OCI-LY1 (cell line): Measurements from ENCODE around the gene RREB1.

Experiments
- H2AFZ ChIP-seq: fragments of 200-600 bp; sonication (generic), shearing (Covaris generic); 2 replicates; pipeline ENCODE4 v1.6.0; 2014; ENCODE audit warnings: antibody characterized with exemption, mild to moderate bottlenecking, low read length
- H3F3A ChIP-seq: fragments of 200-600 bp; sonication (generic), shearing (Covaris generic); 2 replicates; pipeline ENCODE4 v1.6.0; 2014; ENCODE audit warnings: mild to moderate bottlenecking, antibody characterized with exemption, low read length, moderate library complexity; ENCODE audit not compliant: insufficient read depth
- H3K27ac ChIP-seq: fragments of 200-600 bp; sonication (generic); 2 replicates; pipeline ENCODE4 v1.5.1; 2014; ENCODE audit warnings: low read length, mixed run types, mild to moderate bottlenecking, low read depth; ENCODE audit not compliant: poor library complexity, severe bottlenecking
- H3K27me3 ChIP-seq: fragments of 200-600 bp; sonication (generic); 2 replicates; pipeline ENCODE4 v1.6.0; 2014; ENCODE audit warnings: antibody characterized with exemption, mild to moderate bottlenecking, low read length, moderate library complexity; ENCODE audit not compliant: insufficient read depth
- H3K36me3 ChIP-seq: fragments of 200-600 bp; sonication (generic); 2 replicates; pipeline ENCODE4 v1.6.1; 2014; ENCODE audit warnings: mild to moderate bottlenecking, antibody characterized with exemption, low read length, moderate library complexity, mixed read lengths; ENCODE audit not compliant: insufficient read depth
- H3K4me1 ChIP-seq: fragments of 200-600 bp; sonication (generic); 2 replicates; pipeline ENCODE4 v1.5.1; 2014; ENCODE audit warnings: mild to moderate bottlenecking, low read length, moderate library complexity; ENCODE audit not compliant: insufficient read depth, severe bottlenecking
- H3K4me2 ChIP-seq: fragments of 200-600 bp; sonication (generic), shearing (Covaris generic); 2 replicates; pipeline ENCODE4 v1.6.1; 2014; ENCODE audit warnings: low read length
- H3K4me3 ChIP-seq: fragments of 200-600 bp; sonication (generic); 2 replicates; pipeline ENCODE4 v1.5.1; 2014; ENCODE audit warnings: low read length, low read depth, mild to moderate bottlenecking, mixed read lengths; ENCODE audit not compliant: poor library complexity, severe bottlenecking
- H3K79me2 ChIP-seq: fragments of 200-600 bp; shearing (Covaris generic); 2 replicates; pipeline ENCODE4 v1.6.1; 2016; ENCODE audit warnings: mixed run types, low read length, mixed read lengths; ENCODE audit not compliant: insufficient read depth
- H3K9ac ChIP-seq: fragments of 200-600 bp; sonication (generic), shearing (Covaris generic); 2 replicates; pipeline ENCODE4 v1.6.1; 2014; ENCODE audit warnings: mild to moderate bottlenecking, low read length, mixed read lengths
- H3K9me2 ChIP-seq: fragments of 200-600 bp; sonication (generic), shearing (Covaris generic); 2 replicates; pipeline ENCODE4 v1.6.1; 2014; ENCODE audit warnings: low read depth, mild to moderate bottlenecking, low read length, mixed read lengths
- H3K9me3 ChIP-seq: fragments of 200-600 bp; shearing (Covaris generic); 2 replicates; pipeline ENCODE4 v1.6.1; 2014; ENCODE audit warnings: low read length, mixed read lengths
- H4K20me1 ChIP-seq: fragments of 200-600 bp; sonication (generic), shearing (Covaris generic); 2 replicates; pipeline ENCODE4 v1.6.0; 2016; ENCODE audit warnings: mild to moderate bottlenecking, low read length; ENCODE audit not compliant: insufficient read depth
- EZH2 ChIP-seq: fragments of 200-600 bp; sonication (generic), shearing (Covaris generic); IDR thresholded peaks from 2 replicates; pipeline ENCODE4 v1.8.0; 2017; ENCODE audit warnings: borderline replicate concordance, mixed run types, mild to moderate bottlenecking, antibody characterized with exemption, low read length, moderate library complexity, mixed read lengths
- TF ChIP-seq, protein P1 (sequence below): fragments of 200-600 bp; sonication (generic), shearing (Covaris generic); IDR thresholded peaks from 2 replicates; pipeline ENCODE4 v1.5.1; 2017; ENCODE audit warnings: mild to moderate bottlenecking, antibody characterized with exemption, low read length, moderate library complexity, mixed read lengths

Gene RREB1

DNA sequence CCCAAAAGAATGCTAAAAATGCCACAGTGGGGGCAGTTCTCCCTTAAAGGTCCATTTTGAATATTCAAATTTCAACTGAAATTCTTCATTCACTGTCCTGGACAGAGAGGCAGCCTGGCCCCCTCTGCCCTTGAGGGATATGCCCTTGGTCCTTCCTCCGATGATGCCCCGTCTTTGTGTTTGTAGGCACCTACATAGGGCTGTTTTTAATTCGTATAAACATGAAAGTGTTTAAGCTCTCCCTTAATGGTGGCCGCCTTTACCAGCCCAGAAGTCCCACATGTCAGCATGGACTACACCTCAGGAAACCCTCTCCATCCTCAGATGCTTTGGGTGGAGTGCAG, 135.0 kb downstream of the RREB1 start:
- Histone ChIP-seq H2AFZ (no peak overlapping the region), H3K4me2 (no peak overlapping the region), H4K20me1 (no peaks in the 10 kb centered on the region), H3K4me3 (no peak overlapping the region), H3K4me1 (peaks cover 10% of the 10 kb centered on the region), H3K79me2 (no peaks in the 10 kb centered on the region), H3K36me3 (peaks cover 14% of the 10 kb centered on the region; the same call in 1 of the 2 replicates), H3K9me3 (no peaks in the 10 kb centered on the region), H3K9me2 (no peaks in the 10 kb centered on the region), H3K9ac (no peak overlapping the region), H3K27ac (no peak overlapping the region), H3F3A (no peaks in the 10 kb centered on the region), H3K27me3 (no peaks in the 10 kb centered on the region)
- TF ChIP-seq EZH2, result no peak
- TF ChIP-seq, protein P1, sequence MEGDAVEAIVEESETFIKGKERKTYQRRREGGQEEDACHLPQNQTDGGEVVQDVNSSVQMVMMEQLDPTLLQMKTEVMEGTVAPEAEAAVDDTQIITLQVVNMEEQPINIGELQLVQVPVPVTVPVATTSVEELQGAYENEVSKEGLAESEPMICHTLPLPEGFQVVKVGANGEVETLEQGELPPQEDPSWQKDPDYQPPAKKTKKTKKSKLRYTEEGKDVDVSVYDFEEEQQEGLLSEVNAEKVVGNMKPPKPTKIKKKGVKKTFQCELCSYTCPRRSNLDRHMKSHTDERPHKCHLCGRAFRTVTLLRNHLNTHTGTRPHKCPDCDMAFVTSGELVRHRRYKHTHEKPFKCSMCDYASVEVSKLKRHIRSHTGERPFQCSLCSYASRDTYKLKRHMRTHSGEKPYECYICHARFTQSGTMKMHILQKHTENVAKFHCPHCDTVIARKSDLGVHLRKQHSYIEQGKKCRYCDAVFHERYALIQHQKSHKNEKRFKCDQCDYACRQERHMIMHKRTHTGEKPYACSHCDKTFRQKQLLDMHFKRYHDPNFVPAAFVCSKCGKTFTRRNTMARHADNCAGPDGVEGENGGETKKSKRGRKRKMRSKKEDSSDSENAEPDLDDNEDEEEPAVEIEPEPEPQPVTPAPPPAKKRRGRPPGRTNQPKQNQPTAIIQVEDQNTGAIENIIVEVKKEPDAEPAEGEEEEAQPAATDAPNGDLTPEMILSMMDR, result no peak

DNA sequence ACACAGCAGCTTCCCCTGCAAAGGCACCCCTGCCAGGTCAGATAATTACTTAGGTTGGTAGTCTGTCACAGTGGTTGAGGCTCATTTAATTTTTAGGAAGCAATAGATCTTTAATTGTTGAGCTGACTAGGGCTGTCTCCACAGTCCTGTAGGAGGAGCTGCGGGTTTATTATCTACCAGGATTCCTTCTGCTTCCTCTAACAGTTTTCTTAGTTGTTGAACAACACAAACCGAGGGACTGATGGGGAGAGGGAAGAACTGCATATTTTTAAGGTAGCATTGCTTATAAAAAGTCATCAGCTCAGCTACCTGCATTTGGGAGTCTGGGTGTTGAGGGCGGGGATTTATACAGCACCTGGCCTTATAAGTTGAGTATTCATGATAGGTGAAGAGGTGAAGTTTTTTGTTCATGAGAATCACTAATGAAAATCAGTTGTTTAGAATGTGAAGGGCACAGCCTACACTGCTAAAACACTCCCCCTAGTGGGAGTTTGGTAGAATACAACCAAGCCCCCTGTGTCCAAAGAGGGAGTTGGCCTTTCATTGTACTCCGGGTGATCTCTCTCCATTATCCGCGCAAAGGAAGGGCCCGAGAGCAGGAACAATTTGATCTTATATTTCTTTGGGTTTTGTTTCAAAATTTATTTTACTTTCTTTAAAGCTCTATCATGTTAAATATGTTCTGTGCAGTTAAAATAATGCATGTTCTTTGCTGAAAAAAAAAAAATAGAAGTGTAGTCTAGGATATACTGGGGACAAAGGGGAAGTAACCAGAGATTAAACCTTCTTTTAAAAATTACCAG, 135.6 kb downstream of the RREB1 start:
- H3K27me3 ChIP-seq, result no peaks in the 10 kb centered on the region
- no peaks in the 10 kb centered on the region for H3K9me2 ChIP-seq
- no peaks in the 10 kb centered on the region for H3K79me2 ChIP-seq
- H2AFZ ChIP-seq, result no peak overlapping the region
- no peaks in the 10 kb centered on the region for H4K20me1 ChIP-seq
- no peak for TF ChIP-seq EZH2
- TF ChIP-seq, protein P1, result peak; percentile 86
- H3K9ac ChIP-seq, result no peak overlapping the region
- H3K9me3 ChIP-seq, result no peaks in the 10 kb centered on the region
- H3F3A ChIP-seq, result no peaks in the 10 kb centered on the region
- no peak overlapping the region for H3K4me3 ChIP-seq
- no peak overlapping the region for H3K27ac ChIP-seq
- peaks cover 14% of the 10 kb centered on the region; the same call in 1 of the 2 replicates for H3K36me3 ChIP-seq
- peaks cover 9% of the 10 kb centered on the region for H3K4me1 ChIP-seq
- H3K4me2 ChIP-seq, result no peak overlapping the region

- no peak overlapping the region for H3K4me2 ChIP-seq
- no peaks in the 10 kb centered on the region for H3K9me2 ChIP-seq
- peaks cover 16% of the 10 kb centered on the region; the same call in 1 of the 2 replicates for H3K36me3 ChIP-seq
- H3K27me3 ChIP-seq, result no peaks in the 10 kb centered on the region
- H3K9me3 ChIP-seq, result no peaks in the 10 kb centered on the region
- no peaks in the 10 kb centered on the region for H4K20me1 ChIP-seq
- TF ChIP-seq EZH2, result no peak
- TF ChIP-seq, protein P1, result no peak
- H3K4me1 ChIP-seq, result no peaks in the 10 kb centered on the region
- no peak overlapping the region for H2AFZ ChIP-seq
- H3F3A ChIP-seq, result no peaks in the 10 kb centered on the region
- no peak overlapping the region for H3K9ac ChIP-seq
- no peak overlapping the region for H3K4me3 ChIP-seq
- no peak overlapping the region for H3K27ac ChIP-seq
- no peaks in the 10 kb centered on the region for H3K79me2 ChIP-seq
Measured at GRCh38 chr6:7245668-7246393, 138.1 kb downstream of the RREB1 start.
